Stimulated activated CD8-positive, alpha-beta memory T cell treated with anti-CD3 and anti-CD28 coated beads, Interleukin-7, amount 100 ng/mL, for 24 hours (primary cell): Measurements from ENCODE around the gene MACF1.
"Not testable (repeated sequence)": the region's sequence is repeated elsewhere in the genome, so short reads cannot be mapped to it uniquely, and the experiment has no call there.

Experiments
- DNase-seq: peaks from one replicate; pipeline ENCODE4 v3.0.0-alpha.2; 2020; ENCODE audit warnings: low read depth

The MACF1 gene

GRCh38 chr1:39177706-39178105, 26.8 kb upstream of the MACF1 start:
- no peak for DNase-seq

DNA sequence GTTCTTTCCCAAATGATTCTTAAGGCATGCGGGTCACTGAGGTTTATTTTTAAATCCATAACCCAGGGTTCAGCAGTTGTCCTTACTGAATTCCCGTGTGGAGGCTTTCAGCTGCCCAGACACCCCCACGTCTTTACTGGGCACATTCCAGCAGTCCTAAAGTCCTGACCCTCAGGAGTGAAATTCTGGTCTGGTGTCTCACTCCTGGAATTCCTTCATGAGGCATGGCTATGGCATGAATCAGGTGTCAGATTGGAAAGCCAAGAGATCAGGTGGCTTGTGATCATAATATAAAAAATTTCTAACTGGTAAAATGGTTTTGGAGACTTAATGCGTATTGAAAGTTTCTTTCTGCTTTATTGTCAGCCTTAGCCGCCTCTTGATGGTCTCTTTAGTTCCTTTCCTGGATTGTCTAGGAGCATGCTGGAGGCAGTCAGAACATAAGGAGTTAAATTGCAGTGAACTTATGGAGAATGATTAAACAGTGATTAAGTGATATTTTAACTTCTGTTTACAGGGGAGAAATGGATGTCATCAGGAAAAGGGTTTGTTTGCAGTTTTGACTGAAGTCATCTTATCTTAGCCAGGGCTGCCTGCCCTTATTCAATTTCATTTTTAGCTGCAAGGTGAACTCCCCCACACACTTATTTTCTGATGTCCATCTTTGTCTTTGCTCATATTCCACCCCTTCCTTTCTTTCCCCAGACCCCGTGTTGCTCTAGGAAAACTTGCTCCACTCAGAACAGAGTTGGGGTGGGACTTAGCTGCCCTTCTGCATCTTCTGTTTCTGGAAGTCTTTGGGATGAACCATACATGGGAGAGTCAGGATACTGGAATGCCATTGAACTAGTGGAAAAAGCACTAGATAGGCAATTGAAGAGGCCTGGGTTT, 25.7 kb upstream of the MACF1 start:
- DNase-seq, result no peak

GRCh38 chr1:39181311-39181710, 23.2 kb upstream of the MACF1 start:
- DNase-seq, result no peak

DNA sequence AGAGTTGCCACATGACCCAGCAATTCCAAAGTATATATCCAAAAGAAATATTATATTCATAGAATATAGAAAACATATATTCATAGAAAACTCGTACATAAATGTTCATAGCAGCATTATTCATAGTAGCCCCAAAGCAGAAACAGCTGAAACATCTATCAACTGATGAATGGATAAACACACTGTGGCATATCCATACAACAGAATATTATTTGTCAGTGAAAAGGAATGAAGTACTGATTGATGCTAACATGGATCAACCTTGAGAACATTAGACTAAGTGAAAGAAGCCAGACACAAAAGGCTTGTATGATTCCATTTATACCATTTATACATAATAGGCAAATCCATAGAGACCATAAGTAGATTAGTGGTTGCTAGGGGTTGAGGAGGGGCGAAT, 21.7 kb upstream of the MACF1 start:
- no peak for DNase-seq

GRCh38 chr1:39183503-39184353, 20.8 kb upstream of the MACF1 start:
- no peak for DNase-seq

- no peak for DNase-seq
These were observed 20.1 kb upstream of the MACF1 start for GRCh38 chr1:39184354-39184818.

- no peak for DNase-seq
These were observed 17.0 kb upstream of the MACF1 start for GRCh38 chr1:39187275-39188046.

DNA sequence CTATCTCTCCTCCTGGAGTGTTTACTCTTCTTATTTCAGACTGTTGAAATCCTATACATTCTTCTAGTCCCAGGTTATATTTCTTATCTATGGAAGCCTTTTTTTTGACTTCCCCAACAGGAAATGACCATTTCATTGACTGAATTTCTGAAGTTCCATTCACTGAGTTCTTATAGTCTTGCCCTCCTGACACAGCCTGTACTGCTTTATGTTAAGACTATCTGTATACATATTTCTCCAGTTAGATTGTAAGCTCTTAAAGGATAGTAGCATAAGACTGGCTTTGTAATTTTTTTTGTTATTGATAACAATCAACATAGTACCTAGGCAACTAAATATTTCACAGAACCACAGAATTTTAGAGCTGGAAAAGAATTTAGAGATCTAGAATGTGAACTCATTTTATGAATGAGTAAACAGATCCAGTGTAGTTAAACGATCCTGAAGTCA, 14.9 kb upstream of the MACF1 start:
- DNase-seq, result no peak

DNA sequence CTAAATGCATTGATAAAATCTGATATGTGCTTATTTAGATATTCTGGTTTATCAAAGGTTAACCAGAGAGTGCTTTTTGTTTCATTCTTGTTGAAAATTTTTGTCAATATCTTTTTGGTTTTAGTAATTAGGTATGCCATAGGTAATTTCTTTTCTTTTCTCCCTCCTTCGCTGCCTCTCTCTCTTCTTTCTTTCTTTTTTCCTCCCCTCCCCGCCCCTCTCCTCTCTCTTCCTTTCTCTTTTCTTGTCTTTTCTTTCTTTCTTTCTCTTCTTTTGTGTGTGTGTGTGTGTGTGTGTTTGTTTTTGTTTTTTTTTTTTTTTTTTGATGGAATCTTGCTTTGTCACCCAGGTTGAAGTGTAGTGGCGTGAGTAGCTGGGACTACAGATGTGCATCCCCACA, 14.4 kb upstream of the MACF1 start:
- DNase-seq, result no peak

GRCh38 chr1:39194398-39195051, 10.0 kb upstream of the MACF1 start:
- no peak for DNase-seq

- no peak for DNase-seq
These were observed 9.1 kb upstream of the MACF1 start for GRCh38 chr1:39195166-39196111.

GRCh38 chr1:39196244-39197215, 8.0 kb upstream of the MACF1 start:
- DNase-seq, result no peak

DNA sequence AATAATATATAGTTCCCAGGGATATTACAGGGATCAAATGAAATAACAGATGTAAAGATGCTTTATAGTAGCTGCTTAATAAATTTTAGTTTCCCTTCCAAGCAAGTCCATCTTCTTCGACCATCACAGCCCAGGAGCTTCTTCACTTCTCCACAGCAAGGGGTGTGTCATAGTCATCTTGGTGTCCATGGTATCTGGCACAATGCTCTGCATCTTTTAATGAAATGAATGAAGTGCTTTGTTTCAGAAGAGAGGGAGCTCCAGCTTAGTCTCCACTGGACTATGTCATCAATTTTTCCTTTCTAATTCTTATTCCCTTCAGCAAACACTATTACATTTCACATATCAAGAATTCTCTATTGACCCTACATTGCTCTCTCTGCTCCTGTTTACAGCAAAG, 4.9 kb upstream of the MACF1 start:
- no peak for DNase-seq

DNA sequence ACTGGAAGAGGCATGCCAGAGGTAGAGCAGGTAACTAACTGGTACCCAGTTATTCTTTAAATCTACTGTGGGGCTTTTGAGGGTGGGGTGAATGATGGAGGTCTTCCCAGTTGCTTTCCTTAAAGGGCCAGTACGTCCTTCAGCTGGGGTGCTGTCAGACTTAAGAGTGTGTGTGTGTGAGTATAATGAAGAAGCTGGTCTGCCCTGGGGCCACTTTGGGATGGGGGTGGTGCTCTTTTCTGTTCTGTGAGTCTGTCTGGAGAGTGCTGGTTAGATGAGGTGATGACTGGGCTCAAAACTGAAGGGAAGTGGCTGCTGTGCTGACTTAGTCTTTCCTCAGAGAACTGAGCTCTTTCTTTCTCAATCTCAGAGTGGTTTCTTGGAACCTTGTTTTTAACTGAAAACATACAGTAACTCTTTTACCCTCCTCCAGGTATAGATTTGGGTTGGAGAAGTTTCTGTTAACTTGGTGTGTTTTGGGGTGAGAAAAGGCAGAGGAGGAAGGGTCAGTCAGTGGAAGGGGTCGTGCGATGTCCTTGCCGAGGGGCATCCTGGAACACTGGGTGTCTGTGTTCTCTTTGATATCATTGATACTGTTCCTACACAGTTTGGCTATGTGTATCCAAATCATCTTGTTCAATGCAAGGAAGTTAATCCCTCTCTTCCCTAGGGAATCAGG, 746 bp downstream of the MACF1 start:
- no peak for DNase-seq

DNA sequence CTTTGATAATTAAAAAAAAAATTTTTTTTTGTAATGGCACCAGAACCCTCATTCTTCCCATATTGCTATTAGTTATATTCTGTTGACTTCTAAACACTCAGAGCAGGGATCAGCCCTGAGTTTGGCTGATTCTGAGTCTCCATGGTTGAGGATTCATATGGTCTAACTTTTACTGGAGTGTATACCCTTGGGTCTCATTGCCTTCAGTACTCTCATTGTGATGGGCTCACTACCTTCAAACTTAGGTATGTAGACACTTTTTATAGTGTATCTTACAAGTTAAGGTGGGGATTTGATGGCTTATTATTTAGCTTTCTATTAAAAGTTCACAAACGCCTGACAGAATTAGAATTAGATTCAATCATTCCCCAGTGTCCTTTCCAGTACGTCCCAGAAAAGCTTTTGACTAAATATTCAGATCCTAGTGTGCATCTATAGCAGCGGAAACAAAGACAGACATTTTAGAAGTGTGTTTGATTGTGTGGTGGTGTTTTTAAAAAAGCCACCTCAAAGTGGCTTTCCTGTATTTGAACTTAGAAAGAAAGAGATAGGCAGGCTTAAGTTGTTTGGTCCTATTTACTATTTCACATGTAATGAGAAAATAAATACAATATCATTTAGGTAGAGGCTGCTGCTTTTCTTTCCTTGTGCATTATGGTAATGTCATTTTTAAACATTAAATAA, 1.4 kb downstream of the MACF1 start:
- no peak for DNase-seq

- DNase-seq, result not testable (repeated sequence)
These were observed 3.9 kb downstream of the MACF1 start for GRCh38 chr1:39208360-39208759.

DNA sequence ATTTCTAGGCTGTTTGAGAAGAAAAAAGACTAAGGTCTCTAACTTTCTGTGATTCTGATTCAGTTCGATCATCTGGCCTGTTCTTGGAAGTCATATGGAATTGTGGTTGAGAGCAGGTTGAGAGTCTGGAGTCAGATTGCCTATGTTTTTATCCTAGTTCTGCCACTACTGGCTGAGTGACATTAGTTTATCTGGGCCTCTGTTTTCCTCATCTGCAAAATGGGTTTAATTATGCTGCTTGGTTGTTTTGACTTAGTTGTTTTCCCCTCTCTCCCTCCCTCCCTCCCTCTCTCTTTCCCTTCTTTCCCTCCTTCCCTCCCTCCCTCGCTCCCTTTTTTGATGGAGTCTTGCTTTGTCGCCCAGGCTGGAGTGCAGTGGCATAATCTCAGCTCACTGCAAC, 6.2 kb downstream of the MACF1 start:
- no peak for DNase-seq

DNA sequence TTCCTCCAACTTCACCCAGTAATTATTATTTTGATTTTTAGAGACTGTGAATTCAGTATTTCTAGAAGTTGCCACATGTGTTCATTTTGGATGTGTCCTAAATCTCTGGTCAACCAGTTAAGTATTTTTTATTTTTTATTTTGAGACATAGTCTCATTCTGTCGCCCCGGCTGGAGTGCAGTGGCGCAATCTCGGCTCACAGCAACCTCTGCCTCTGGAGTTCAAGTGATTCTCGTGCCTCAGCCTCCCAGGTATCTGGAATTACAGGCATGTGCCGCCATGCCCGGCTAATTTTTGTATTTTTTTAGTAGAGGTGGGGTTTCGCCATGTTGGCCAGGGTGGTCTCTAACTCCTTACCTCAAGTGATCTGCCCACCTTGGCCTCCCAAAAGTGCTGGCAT, 8.0 kb downstream of the MACF1 start:
- DNase-seq, result no peak
